Spinal cord (tissue), 10 donors: ENCODE data around the gene GPR153. TPM values are rescaled to one million over a fixed set of nuclear protein-coding genes. Genes with fewer than 3 reads are reported as not detected.
A peak's percentile ranks its signal among the peaks of the same experiment; 100 is the strongest.
"Not testable (repeated sequence)": the region's sequence is repeated elsewhere in the genome, so short reads cannot be mapped to it uniquely, and the experiment has no call there.

Source experiments
- DNase-seq, 6 donors: peaks; one replicate each; pipeline versions ENCODE4 v3.0.0 to v3.0.0-alpha.2; 2013 to 2015; ENCODE audit warnings: low spot score in 6 of 6, low read depth in 4 of 6
- H3K27ac ChIP-seq: one replicate; pipeline ENCODE4 v1.5.1; 2013; ENCODE audit warnings: low read depth, low read length, control low read depth
- H3K27me3 ChIP-seq: one replicate; pipeline ENCODE4 v1.6.1; 2013; ENCODE audit warnings: low read length; ENCODE audit not compliant: control insufficient read depth, insufficient read depth
- H3K36me3 ChIP-seq: one replicate; pipeline ENCODE4 v1.6.1; 2013; ENCODE audit warnings: low read length; ENCODE audit not compliant: control insufficient read depth, insufficient read depth
- H3K4me1 ChIP-seq: one replicate; pipeline ENCODE4 v1.6.1; 2013; ENCODE audit warnings: low read length; ENCODE audit not compliant: control insufficient read depth, insufficient read depth
- H3K4me3 ChIP-seq: one replicate; pipeline ENCODE4 v1.5.1; 2013; ENCODE audit warnings: low read depth, low read length, control low read depth
- H3K9me3 ChIP-seq: one replicate; pipeline ENCODE4 v1.6.1; 2013; ENCODE audit warnings: low read length; ENCODE audit not compliant: control insufficient read depth, insufficient read depth
- WGBS: methylation state at CpG from one replicate; pipeline ENCODE4 v1.1.5; 2013; ENCODE audit warnings: missing lambda C conversion rate; ENCODE audit not compliant: insufficient coverage; 5-methylcytosine and 5-hydroxymethylcytosine counted together
- long read RNA-seq, 4 donors: transcript quantifications; one replicate each; lab custom pipeline, GENCODE V29; 2026
- polyA plus RNA-seq, 2 donors: library from polyadenylated mRNA; unstranded; fragments of 120-200 nt; gene quantifications; one replicate each; pipeline ENCODE4 v1.2.1, GENCODE V29; 2013; ENCODE audit not compliant: insufficient read length in 2 of 2
- total RNA-seq, 2 donors: library from RNA; depleted of rRNA in 1 of 2; stranded (reverse); fragments of 120-200 nt in 1 of 2; fragments of >200 nt in 1 of 2; gene quantifications; one replicate each; pipeline versions ENCODE4 v1.2.3 to v1.2.4, GENCODE V29; 2013 to 2014
- donor health status: healthy.

GPR153 gene
- total RNA-seq (10 to 100 TPM in 1 of 2 donors, 1 to 10 TPM in 1; 9.3 to 12.8 TPM), polyA plus RNA-seq (10 to 100 TPM; 42.4 to 49.5 TPM)
- long read RNA-seq, donor 1, full-length matches to known transcripts: 8 of 8 reads
- long read RNA-seq, donor 1, partial matches to known transcripts: 0 of 8 reads
- long read RNA-seq, donor 1, other reads (novel, unspliced or antisense): 0 of 8 reads
- long read RNA-seq, donor 2, full-length matches to known transcripts: 3 of 9 reads
- long read RNA-seq, donor 2, partial matches to known transcripts: 6 of 9 reads
- long read RNA-seq, donor 2, other reads (novel, unspliced or antisense): 0 of 9 reads
- long read RNA-seq, donor 3, full-length matches to known transcripts: 3 of 3 reads
- long read RNA-seq, donor 3, partial matches to known transcripts: 0 of 3 reads
- long read RNA-seq, donor 3, other reads (novel, unspliced or antisense): 0 of 3 reads
- long read RNA-seq, donor 4, full-length matches to known transcripts: 2 of 2 reads
- long read RNA-seq, donor 4, partial matches to known transcripts: 0 of 2 reads
- long read RNA-seq, donor 4, other reads (novel, unspliced or antisense): 0 of 2 reads

GRCh38 chr1:6260961-6261614 lies at the start of gene GPR153:
Gene GPR153, minus strand, starts transcription at chr1:6261098. Its CDS starts 6,193 bp downstream, at chr1:6254905.
- peaks cover 34% of the 10 kb centered on the region for H3K36me3 ChIP-seq
- no peaks in the 10 kb centered on the region for H3K27me3 ChIP-seq
- no peaks in the 10 kb centered on the region for H3K9me3 ChIP-seq
- peak within 1 kb of the TSS; percentile 64 for H3K27ac ChIP-seq
- under 1% methylated on average over 78 of the region's 78 CpGs for WGBS
- peaks cover 74% of the 10 kb centered on the region for H3K4me1 ChIP-seq
- peak in 2 of 6 donors; percentile 80 to 82 for DNase-seq
- peak within 1 kb of the TSS; percentile 46 for H3K4me3 ChIP-seq

DNA sequence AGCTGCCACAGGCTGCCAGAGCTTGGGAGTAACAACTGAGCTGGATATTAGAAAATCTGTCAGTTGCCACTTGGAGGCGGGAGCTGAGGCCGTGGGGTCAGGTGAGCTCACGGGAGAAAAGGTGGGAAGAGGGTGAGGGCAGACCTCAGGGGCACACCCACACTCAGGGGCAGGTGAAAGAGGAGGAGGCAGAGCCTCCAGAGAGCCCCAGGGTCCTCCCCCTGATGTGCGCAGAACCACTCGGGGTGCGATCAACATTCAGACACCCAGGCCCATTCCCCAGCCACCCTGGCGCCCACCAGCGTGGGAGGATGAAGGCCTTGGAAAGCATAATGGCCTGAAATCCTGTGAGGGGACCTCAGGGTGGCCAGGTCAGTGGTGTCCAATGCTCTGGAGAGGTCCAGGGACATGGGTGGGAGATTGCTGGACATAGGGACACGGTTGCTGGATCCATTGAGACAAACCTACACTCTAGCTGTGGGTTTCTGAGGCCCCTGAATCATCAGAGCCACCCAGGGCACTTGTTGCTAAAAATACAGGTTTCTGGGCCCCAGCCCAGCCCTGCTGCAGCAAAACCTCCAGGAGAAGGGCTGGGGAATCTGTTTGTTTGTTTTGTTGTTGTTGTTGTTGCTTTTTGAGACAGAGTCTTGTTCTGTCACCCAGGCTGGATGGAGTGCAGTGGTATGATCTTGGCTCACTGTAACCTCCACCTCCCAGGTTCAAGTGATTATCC lies 49.4 kb upstream of the GPR153 start:
- DNase-seq: no peak
- whole genome bisulfite sequencing: 97% methylated on average over 3 of the region's 9 CpGs
- Histone ChIP-seq H3K27ac (no peak overlapping the region), H3K4me3 (no peak overlapping the region), H3K4me1 (peaks cover 33% of the 10 kb centered on the region), H3K27me3 (no peaks in the 10 kb centered on the region), H3K36me3 (peaks cover 29% of the 10 kb centered on the region), H3K9me3 (no peaks in the 10 kb centered on the region)

DNA sequence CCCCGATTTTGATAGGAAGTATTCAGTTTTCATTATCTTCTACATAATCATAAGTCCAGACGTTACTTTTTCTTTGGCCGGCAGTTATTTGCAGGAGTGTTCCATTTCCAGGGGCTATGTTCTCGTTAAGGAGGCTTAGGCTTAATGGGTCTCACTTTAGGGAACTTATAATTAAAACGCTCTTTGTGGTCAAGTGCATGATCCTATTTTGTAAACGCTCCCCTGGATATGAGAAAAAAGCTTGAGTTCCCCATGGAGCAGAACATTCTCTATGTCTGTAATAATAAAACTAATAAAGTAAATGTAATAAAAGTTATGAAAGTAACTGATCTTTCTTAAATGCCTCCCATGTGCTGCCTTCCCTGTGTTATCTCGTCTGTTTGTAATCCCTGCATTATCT lies 48.7 kb upstream of the GPR153 start:
- Histone ChIP-seq H3K4me3 (no peak overlapping the region), H3K27ac (no peak overlapping the region)
- WGBS: 60% methylated on average over 2 of the region's 7 CpGs

DNA sequence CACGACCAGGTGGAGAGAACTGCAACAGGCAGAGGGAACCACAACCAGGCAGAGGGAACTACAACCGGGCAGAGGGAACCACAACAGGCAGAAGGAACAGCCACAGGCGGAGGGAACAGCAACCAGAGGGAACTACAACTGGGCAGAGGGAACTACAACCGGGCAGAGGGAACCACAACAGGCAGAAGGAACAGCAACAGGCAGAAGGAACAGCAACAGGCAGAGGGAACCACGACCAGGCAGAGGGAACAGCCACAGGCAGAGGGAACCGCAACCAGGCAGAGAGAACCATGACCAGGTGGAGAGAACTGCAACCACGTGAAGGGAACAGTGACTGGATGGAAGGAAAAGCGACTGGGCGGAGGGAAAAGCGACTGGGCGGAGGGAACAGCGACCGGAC lies 47.6 kb upstream of the GPR153 start:
- Histone ChIP-seq H3K27ac (no peak overlapping the region), H3K9me3 (no peaks in the 10 kb centered on the region), H3K36me3 (peaks cover 29% of the 10 kb centered on the region), H3K4me3 (no peak overlapping the region), H3K27me3 (no peaks in the 10 kb centered on the region), H3K4me1 (peaks cover 20% of the 10 kb centered on the region)
- whole genome bisulfite sequencing: 98% methylated on average over 11 of the region's 13 CpGs
- no peak for DNase-seq

More for the DNA sequence above, 48.7 kb upstream of the GPR153 start:
- peaks cover 31% of the 10 kb centered on the region for H3K4me1 ChIP-seq
- H3K9me3 ChIP-seq: no peaks in the 10 kb centered on the region
- DNase-seq: peak in 1 of 6 donors; percentile 81
- H3K27me3 ChIP-seq: no peaks in the 10 kb centered on the region
- peaks cover 26% of the 10 kb centered on the region for H3K36me3 ChIP-seq

DNA sequence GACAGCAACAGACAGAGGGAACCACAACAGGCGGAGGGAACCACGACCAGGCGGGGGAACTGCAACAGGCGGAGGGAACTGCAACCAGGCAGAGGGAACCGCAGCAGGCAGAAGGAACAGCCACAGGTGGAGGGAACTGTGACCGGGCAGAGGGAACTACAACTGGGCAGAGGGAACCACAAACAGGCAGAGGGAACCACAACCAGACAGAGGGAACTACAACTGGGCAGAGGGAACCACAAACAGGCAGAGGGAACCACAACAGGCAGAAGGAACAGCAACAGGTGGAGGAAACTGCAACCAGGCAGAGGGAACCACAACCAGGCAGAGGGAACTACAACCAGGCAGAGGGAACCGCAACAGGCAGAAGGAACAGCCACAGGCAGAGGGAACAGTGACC lies 46.8 kb upstream of the GPR153 start:
- H3K27me3 ChIP-seq, H3K4me3 ChIP-seq, DNase-seq, H3K9me3 ChIP-seq, H3K27ac ChIP-seq: not testable (repeated sequence)
- Histone ChIP-seq H3K4me1 (peaks cover 13% of the 10 kb centered on the region), H3K36me3 (peaks cover 33% of the 10 kb centered on the region)
- 95% methylated on average over 7 of the region's 7 CpGs for WGBS

GRCh38 chr1:6307099-6307498 lies 46.2 kb upstream of the GPR153 start:
- Histone ChIP-seq H3K4me3 (no peak overlapping the region), H3K9me3 (no peaks in the 10 kb centered on the region), H3K36me3 (peaks cover 33% of the 10 kb centered on the region), H3K4me1 (peaks cover 13% of the 10 kb centered on the region), H3K27ac (no peak overlapping the region), H3K27me3 (no peaks in the 10 kb centered on the region)
- no peak for DNase-seq
- 90% methylated on average over 15 of the region's 15 CpGs for WGBS

- peaks cover 7% of the 10 kb centered on the region for H3K4me1 ChIP-seq
- no peak overlapping the region for H3K4me3 ChIP-seq
- no peaks in the 10 kb centered on the region for H3K27me3 ChIP-seq
- DNase-seq: no peak
- no peaks in the 10 kb centered on the region for H3K9me3 ChIP-seq
- H3K36me3 ChIP-seq: peaks cover 42% of the 10 kb centered on the region
- 79% methylated on average over 2 of the region's 15 CpGs for WGBS
- H3K27ac ChIP-seq: no peak overlapping the region
These were observed 42.6 kb upstream of the GPR153 start for GRCh38 chr1:6303397-6304012.

- H3K27ac ChIP-seq: no peak overlapping the region
- no peaks in the 10 kb centered on the region for H3K9me3 ChIP-seq
- peak in 1 of 6 donors; percentile 34 for DNase-seq
- H3K27me3 ChIP-seq: no peaks in the 10 kb centered on the region
- no peak overlapping the region for H3K4me3 ChIP-seq
- H3K4me1 ChIP-seq: peaks cover 7% of the 10 kb centered on the region
- peaks cover 43% of the 10 kb centered on the region for H3K36me3 ChIP-seq
- WGBS: 74% methylated on average over 7 of the region's 7 CpGs
These were observed 41.7 kb upstream of the GPR153 start for GRCh38 chr1:6302568-6302967.

DNA sequence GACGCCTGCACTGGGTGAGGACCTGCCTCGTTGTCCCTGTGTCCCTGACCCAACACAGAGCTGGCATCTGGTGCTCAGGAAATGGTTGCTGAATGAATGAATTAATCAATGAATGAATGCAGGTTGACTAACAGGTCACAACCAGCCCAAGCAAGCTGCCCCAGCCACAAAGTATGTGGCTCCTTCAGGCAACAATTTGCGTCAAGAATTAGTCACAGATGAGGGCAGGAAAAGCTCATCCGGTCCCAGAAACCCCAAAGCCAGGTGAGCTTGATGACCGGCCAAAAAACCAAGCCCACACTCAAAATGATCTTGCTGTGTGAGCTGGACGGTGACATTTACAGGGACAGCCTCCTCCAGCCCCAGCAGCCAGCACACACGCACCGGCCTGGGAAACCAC lies 40.6 kb upstream of the GPR153 start:
- no peak overlapping the region for H3K4me3 ChIP-seq
- H3K36me3 ChIP-seq: peaks cover 40% of the 10 kb centered on the region
- no peak for DNase-seq
- H3K9me3 ChIP-seq: no peaks in the 10 kb centered on the region
- peaks cover 7% of the 10 kb centered on the region for H3K4me1 ChIP-seq
- 85% methylated on average over 8 of the region's 8 CpGs for WGBS
- no peak overlapping the region for H3K27ac ChIP-seq
- no peaks in the 10 kb centered on the region for H3K27me3 ChIP-seq
